B cell (primary cell): ENCODE results near the gene KIF26B.

Source experiments
- EZH2 ChIP-seq: IDR thresholded peaks from 2 replicates; pipeline ENCODE4 v1.6.1; 2012; ENCODE audit warnings: borderline replicate concordance, low read depth, mild to moderate bottlenecking, moderate library complexity, low read length; ENCODE audit not compliant: insufficient read depth, poor library complexity, severe bottlenecking
- TF ChIP-seq, protein P1 (sequence below): fragments of 200-600 bp; IDR thresholded peaks from one replicate; pipeline ENCODE4 v1.8.0; 2022; ENCODE audit warnings: antibody characterized with exemption, mild to moderate bottlenecking

DNA sequence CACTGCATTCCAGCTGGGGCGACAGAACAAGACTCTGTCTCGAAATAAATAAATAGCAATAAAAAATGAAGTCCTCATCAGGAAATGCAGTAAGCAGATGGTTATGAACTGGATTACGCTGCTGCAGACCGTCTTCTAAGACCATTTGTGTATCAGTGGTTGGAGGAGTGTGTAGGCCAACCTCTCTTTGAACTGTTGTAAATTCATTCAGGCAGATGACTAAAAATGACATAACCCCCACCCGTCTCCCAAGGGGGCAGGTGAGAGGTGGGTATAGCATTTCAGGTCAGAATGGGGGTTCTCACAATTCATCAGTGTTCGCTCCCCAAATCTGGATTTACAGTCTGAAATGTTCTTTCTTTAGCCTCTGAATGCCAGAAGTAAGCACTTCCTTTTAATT, 177.3 kb downstream of the KIF26B start:
- TF ChIP-seq, protein P1, sequence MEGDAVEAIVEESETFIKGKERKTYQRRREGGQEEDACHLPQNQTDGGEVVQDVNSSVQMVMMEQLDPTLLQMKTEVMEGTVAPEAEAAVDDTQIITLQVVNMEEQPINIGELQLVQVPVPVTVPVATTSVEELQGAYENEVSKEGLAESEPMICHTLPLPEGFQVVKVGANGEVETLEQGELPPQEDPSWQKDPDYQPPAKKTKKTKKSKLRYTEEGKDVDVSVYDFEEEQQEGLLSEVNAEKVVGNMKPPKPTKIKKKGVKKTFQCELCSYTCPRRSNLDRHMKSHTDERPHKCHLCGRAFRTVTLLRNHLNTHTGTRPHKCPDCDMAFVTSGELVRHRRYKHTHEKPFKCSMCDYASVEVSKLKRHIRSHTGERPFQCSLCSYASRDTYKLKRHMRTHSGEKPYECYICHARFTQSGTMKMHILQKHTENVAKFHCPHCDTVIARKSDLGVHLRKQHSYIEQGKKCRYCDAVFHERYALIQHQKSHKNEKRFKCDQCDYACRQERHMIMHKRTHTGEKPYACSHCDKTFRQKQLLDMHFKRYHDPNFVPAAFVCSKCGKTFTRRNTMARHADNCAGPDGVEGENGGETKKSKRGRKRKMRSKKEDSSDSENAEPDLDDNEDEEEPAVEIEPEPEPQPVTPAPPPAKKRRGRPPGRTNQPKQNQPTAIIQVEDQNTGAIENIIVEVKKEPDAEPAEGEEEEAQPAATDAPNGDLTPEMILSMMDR: no peak
- TF ChIP-seq EZH2: no peak
